Globus pallidus (tissue), 1 donor: ENCODE data around the gene FAM236A.
"Not testable (repeated sequence)": the region's sequence is repeated elsewhere in the genome, so short reads cannot be mapped to it uniquely, and the experiment has no call there.

Experiments used
- DNase-seq: peaks from one replicate; pipeline ENCODE4 v3.0.0-alpha.2; 2015; ENCODE audit warnings: low spot score

The FAM236A gene

DNA sequence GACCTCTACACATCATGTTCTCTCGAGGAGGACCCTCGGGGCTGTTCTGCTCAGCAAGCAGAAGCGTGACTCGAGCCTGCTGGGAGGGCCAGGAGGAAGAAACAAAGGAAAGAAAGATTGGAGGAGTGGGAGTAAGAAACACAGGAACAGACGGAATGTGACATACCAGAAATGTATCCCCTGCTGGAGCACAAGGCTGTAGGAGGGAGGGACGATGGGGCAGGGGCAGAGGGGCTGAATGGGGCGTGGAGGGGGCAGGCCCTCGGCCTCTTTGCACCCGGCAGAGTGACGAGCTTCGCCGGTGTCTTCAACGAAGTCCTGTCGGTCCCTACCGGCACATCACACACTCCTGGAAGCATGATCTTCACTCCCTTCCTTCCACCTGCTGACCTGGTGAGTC, at the start of gene FAM236A:
Gene FAM236A (plus strand): TSS at position 301 of the 400 bp plus-strand sequence. CDS start 57 bp downstream, at position 358.
- not testable (repeated sequence) for DNase-seq

- not testable (repeated sequence) for DNase-seq
Observed at GRCh38 chrX:72889740-72890139, 48.3 kb upstream of the FAM236A start.

DNA sequence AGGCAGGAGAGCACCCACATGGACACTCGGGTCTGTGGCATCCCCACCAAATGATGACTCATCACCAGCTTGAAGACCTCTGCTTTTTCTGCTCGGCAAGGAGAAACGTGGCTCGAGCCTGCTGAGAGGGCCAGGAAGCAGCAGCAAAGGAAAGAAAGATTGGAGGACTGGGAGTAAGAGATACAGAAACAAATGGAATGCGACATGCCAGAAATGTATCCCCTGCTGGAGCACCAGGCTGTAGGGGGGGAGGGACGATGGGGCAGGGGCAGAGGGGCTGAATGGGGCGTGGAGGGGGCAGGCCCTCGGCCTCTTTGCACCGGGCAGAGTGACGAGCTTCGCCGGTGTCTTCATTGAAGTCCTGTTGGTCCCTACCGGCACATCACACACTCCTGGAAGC, 25.7 kb upstream of the FAM236A start, which contains the start of gene FAM236C:
Gene FAM236C (plus strand): TSS at position 301 of the 400 bp plus-strand sequence. CDS start 100 bp downstream, outside the sequence.
- not testable (repeated sequence) for DNase-seq

- DNase-seq: not testable (repeated sequence)
Observed at GRCh38 chrX:72916096-72916495, 21.9 kb upstream of the FAM236A start.

DNA sequence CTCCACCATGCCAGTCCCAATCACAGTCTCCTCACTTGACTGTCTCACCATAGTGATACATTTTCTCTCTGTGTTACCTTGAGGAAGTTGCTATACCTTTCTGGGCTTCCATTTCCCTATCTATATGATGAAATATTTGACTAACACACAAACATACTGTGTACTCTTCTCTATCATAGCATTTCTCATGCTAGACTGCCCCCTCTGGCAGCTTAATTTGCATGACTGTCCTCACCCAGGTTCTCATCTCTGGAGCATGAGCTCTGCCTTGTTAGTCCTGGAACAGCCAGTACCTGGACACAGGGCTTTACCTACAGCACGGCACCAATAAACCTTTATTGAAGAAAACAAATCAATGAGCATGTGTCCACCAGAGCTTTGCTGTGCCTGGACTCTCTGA, 5.7 kb upstream of the FAM236A start:
- not testable (repeated sequence) for DNase-seq

GRCh38 chrX:72936455-72936854, 1.6 kb upstream of the FAM236A start:
- DNase-seq: not testable (repeated sequence)

DNA sequence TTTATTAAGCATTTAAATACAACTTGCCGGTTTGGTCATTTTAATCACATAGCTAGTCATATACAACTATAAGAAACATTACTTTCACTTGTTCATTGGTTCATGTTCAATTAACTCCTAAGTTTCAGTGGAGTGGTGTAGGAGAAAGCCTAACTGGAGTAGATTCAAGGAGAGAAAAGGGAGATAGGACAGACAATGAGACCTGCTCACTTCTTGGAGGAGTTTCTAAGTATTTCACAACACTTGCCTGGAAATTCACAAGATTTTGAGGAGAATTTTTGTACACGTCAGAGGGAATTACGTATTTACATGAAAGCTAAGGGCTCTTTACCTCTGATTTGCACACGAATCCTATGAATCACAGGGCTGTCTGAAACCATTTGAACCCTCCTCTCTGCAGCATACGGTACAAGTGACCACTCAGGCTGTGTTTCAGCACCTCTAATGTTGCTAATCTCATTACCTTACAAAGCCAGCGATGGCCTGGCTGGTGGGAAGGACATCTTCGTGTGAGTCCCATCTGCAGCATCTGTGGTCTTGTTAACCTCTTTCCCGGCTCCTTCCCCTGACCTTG, 1.0 kb upstream of the FAM236A start:
- not testable (repeated sequence) for DNase-seq

DNA sequence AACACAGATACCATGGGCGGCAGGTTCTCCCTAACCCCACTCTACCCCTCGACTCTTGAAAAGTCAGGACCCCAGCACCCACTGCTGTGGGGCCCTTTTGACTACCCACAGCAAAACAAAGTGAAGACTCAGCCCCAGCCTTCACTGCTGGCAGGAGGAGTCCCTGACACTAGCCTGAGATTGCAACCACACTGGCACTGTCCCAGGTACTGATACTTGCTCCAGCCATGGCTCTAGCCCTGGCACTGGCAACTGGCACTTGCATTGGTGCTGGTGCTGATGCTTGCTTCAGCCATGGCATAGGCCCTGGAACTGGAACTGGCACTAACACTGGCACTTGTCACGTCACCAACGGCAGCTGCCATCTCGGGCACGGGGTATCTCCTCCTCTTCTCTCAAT, 4.3 kb downstream of the FAM236A start:
- DNase-seq: not testable (repeated sequence)

- not testable (repeated sequence) for DNase-seq
Observed at GRCh38 chrX:72943035-72943818, 5.2 kb downstream of the FAM236A start.

- DNase-seq: not testable (repeated sequence)
Observed at GRCh38 chrX:72943819-72944169, 5.8 kb downstream of the FAM236A start, which contains the start of gene DMRTC1. Gene DMRTC1, minus strand, starts transcription at chrX:72943837. Its CDS starts 68,143 bp downstream, at chrX:72875694.

DNA sequence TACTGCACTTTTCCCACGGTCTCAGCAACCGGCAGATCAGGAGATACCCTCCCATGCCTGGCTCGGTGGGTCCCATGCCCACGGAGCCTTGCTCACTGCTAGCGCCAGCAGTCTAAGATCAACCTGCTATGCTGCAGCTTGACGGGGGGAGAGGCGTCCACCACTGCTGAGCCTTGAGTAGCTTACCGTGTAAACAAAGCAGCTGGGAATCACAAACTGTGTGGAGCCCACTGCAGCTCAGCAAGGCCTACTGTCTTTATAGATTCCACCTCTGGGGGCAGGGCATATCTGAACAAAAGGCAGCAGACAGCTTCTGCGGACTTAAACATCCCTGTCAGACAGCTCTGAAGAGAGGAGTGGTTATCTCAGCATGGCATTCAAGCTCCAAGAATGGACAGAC, 22.0 kb downstream of the FAM236A start:
- DNase-seq: not testable (repeated sequence)

DNA sequence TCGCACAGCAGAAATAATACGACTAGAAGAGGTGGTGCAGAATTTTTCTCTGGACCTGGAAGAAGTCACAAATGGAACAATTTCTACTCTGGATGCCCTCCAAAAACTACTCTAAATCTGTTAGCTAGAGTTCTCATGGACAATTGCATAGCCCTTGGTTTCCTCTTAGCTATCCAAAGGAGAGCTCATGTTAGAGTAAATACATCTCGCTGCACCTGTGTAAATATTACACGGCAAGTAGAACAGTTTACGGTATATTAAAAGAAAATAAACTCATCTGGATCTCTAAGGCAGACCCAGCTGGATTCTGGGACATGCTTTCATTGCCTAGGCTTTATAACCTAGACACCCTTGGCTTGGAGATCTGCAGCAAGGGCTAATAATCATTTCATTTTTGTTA, 33.9 kb downstream of the FAM236A start:
- DNase-seq: not testable (repeated sequence)

DNA sequence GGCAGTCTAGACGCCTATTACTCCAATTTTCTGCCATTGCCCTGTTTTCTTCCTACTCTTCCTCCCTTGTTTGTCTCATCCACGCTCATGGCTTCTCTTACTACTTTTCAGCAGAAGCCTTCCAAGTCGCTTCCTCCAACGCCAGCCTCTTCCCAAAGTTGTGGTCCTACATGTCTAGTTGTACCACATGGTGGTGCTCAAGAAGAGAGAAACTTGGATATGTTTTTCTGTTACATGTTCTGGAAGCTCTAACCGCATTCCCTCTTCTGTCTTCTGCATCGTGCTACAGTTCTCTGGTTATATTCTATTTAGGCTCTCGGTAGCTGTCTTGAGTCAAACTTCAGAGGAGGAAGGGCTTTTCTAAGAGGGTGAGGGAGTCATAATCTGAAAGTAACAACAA, 36.9 kb downstream of the FAM236A start:
- not testable (repeated sequence) for DNase-seq

DNA sequence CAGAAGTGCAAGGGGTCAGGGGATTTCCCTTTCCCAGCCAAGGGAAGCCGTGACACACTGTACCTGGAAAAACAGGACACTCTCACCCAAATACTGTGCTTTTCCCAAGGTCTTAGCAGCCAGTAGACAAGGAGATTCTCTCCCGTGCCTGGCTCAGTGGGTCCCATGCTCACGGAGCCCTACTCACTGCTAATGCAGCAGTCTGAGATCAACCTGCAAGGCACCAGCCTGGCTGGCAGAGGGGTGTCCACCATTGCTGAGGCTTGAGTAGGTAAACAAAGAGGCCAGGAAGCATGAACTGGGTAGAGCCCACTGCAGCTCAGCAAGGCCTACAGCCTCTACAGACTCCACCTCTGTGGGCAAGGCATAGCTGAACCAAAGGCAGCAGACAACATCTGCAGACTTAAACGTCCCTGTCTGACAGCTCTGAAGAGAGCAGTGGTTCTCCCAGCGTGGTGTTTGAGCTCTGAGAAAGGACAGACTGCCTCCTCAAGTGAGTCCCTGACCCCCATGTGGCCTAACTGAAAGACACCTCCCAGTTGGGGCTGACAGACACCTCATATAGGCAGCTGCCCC, 43.0 kb downstream of the FAM236A start:
- not testable (repeated sequence) for DNase-seq
